NT2/D1 (cell line): Measurements from ENCODE around the gene OR4F15.

Experiments
- YY1 ChIP-seq: IDR thresholded peaks from 2 replicates; pipeline ENCODE4 v1.6.1; 2011; ENCODE audit not compliant: insufficient read length, insufficient read depth
- ZNF274 ChIP-seq: IDR thresholded peaks from 2 replicates; pipeline ENCODE4 v1.6.1; 2011; ENCODE audit warnings: mild to moderate bottlenecking, low read depth, low read length

- TF ChIP-seq YY1 (no peak), ZNF274 (no peak)
Observed at GRCh38 chr15:101804941-101805340, 7.1 kb upstream of the OR4F15 start.
